ENCODE measurements around the gene RABEP2. TPM values are rescaled to one million over a fixed set of nuclear protein-coding genes. Genes with fewer than 3 reads are reported as not detected.
"Not testable (repeated sequence)": the region's sequence is repeated elsewhere in the genome, so short reads cannot be mapped to it uniquely, and the experiment has no call there.

The RABEP2 gene
- total RNA-seq, 1 donor from 2014 or later: 20.3 TPM

DNA sequence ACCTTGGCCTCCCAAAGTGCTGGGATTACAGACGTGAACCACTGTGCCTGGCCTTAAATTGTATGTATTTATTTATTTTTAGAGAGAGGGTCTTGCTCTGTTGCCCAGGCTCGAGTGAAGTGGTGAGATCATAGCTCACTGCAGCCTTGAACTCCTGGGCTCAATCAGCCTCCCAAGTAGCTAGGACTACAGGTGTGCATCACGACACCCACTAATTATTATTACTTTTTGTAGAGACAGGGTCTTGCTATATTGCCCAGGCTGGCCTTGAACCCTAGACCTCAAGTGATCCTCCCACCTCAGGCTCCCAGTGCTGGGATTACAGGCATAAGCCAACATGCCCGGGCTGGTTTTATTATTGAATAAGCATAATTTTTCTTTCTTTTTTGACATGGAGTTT, 21.6 kb upstream of the RABEP2 start:
- no peak overlapping the region for H3K4me3 ChIP-seq (ENCODE audit: low read depth, low read length)
- no peak for FAIRE-seq
- TF ChIP-seq CTCF (IDR thresholded peaks at IDR 0.05; ENCODE audit: insufficient read depth, low read length, severe bottlenecking): no peak
- no peak for DNase-seq (ENCODE audit: low read depth)
- no peaks in the 10 kb centered on the region for H3K27me3 ChIP-seq (ENCODE audit: control insufficient read depth, insufficient read depth, low read length)
- H3K36me3 ChIP-seq (ENCODE audit: control insufficient read depth, insufficient read depth, low read length): no peaks in the 10 kb centered on the region

DNA sequence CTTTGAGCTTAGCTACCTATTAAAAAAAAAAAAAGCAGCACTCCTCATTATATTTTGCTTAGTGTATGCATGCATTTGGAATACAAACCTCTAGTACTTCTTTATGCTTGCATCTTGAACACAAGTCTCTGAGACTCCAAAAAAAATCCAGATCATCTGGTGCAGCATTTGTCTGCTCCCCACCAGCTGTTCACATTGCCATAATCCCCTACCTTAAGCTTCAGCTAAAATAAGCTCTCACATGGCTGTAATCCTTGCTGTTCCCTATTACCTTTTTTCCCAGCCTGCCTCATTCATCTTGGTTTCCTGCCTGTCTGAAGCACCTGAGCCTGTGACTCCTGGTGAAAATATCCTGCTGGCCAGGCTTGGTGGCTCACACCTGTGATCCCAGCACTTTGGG, 18.2 kb upstream of the RABEP2 start:
- no peak for DNase-seq (ENCODE audit: low read depth)
- no peaks in the 10 kb centered on the region for H3K27me3 ChIP-seq (ENCODE audit: control insufficient read depth, insufficient read depth, low read length)
- no peaks in the 10 kb centered on the region for H3K36me3 ChIP-seq (ENCODE audit: control insufficient read depth, insufficient read depth, low read length)
- no peak for FAIRE-seq
- TF ChIP-seq CTCF (IDR thresholded peaks at IDR 0.05; ENCODE audit: insufficient read depth, low read length, severe bottlenecking): no peak
- H3K4me3 ChIP-seq (ENCODE audit: low read depth, low read length): no peak overlapping the region

GRCh38 chr16:28939825-28940224, 14.8 kb upstream of the RABEP2 start:
- H3K4me3 ChIP-seq (ENCODE audit: low read depth, low read length); H3K27me3 ChIP-seq (ENCODE audit: control insufficient read depth, insufficient read depth, low read length); DNase-seq (ENCODE audit: low read depth); FAIRE-seq; H3K36me3 ChIP-seq (ENCODE audit: control insufficient read depth, insufficient read depth, low read length): not testable (repeated sequence)

- DNase-seq (ENCODE audit: low read depth) (no peak), FAIRE-seq (no peak)
- Histone ChIP-seq H3K27me3 (ENCODE audit: control insufficient read depth, insufficient read depth, low read length) (no peaks in the 10 kb centered on the region), H3K4me3 (ENCODE audit: low read depth, low read length) (no peak overlapping the region), H3K36me3 (ENCODE audit: control insufficient read depth, insufficient read depth, low read length) (no peaks in the 10 kb centered on the region)
- TF ChIP-seq CTCF (IDR thresholded peaks at IDR 0.05; ENCODE audit: insufficient read depth, low read length, severe bottlenecking): no peak
Measured at GRCh38 chr16:28938721-28939120, 13.7 kb upstream of the RABEP2 start.

- Histone ChIP-seq H3K4me3 (ENCODE audit: low read depth, low read length) (no peak overlapping the region), H3K27me3 (ENCODE audit: control insufficient read depth, insufficient read depth, low read length) (no peaks in the 10 kb centered on the region), H3K36me3 (ENCODE audit: control insufficient read depth, insufficient read depth, low read length) (no peaks in the 10 kb centered on the region)
- no peak for TF ChIP-seq CTCF (IDR thresholded peaks at IDR 0.05; ENCODE audit: insufficient read depth, low read length, severe bottlenecking)
- DNase-seq (ENCODE audit: low read depth) (no peak), FAIRE-seq (no peak)
Measured at GRCh38 chr16:28937222-28937876, 12.3 kb upstream of the RABEP2 start.

GRCh38 chr16:28936784-28937155, 11.7 kb upstream of the RABEP2 start:
- H3K27me3 ChIP-seq (ENCODE audit: control insufficient read depth, insufficient read depth, low read length): no peaks in the 10 kb centered on the region
- FAIRE-seq (no peak), DNase-seq (ENCODE audit: low read depth) (no peak)
- H3K36me3 ChIP-seq (ENCODE audit: control insufficient read depth, insufficient read depth, low read length): no peaks in the 10 kb centered on the region
- no peak overlapping the region for H3K4me3 ChIP-seq (ENCODE audit: low read depth, low read length)
- TF ChIP-seq CTCF (IDR thresholded peaks at IDR 0.05; ENCODE audit: insufficient read depth, low read length, severe bottlenecking): no peak

Measured in bronchial epithelial cell (primary cell).